ENCODE measurements around the gene ATG4D. TPM values are rescaled to one million over a fixed set of nuclear protein-coding genes. Genes with fewer than 3 reads are reported as not detected.

ATG4D gene
- polyA plus RNA-seq, 1 experiment: 13.0 TPM

- ChIA-PET POLR2A (no interaction called here), CTCF (interaction anchor here (0.6 to 1.4 kb wide), 2 partner anchors 12 to 47 kb away, joined by 3 to 5 read pairs; partner anchors contain the start of gene KRI1)
- Histone ChIP-seq H3K4me3 (ENCODE audit: low read depth, low read length) (no peak overlapping the region), H3K27me3 (ENCODE audit: control insufficient read depth, insufficient read depth, low read length) (peaks cover 22% of the 10 kb centered on the region), H3K36me3 (ENCODE audit: control insufficient read depth, insufficient read depth, low read length) (no peaks in the 10 kb centered on the region)
- no peak for TF ChIP-seq CTCF (IDR thresholded peaks at IDR 0.05; ENCODE audit: insufficient read depth, low read depth, low read length)
- no peak for DNase-seq (ENCODE audit: low read depth)
Measured at GRCh38 chr19:10518444-10519361, 25.0 kb upstream of the ATG4D start.

- H3K4me3 ChIP-seq (ENCODE audit: low read depth, low read length): no peak overlapping the region
- no peaks in the 10 kb centered on the region for H3K36me3 ChIP-seq (ENCODE audit: control insufficient read depth, insufficient read depth, low read length)
- no peak for TF ChIP-seq CTCF (IDR thresholded peaks at IDR 0.05; ENCODE audit: insufficient read depth, low read depth, low read length)
- CTCF ChIA-PET: no interaction called here
- peaks cover 21% of the 10 kb centered on the region for H3K27me3 ChIP-seq (ENCODE audit: control insufficient read depth, insufficient read depth, low read length)
- DNase-seq (ENCODE audit: low read depth): no peak
- POLR2A ChIA-PET: no interaction called here
Measured at GRCh38 chr19:10519421-10519820, 24.3 kb upstream of the ATG4D start.

GRCh38 chr19:10520652-10521318 is 22.9 kb upstream of the ATG4D start:
- no peak for DNase-seq (ENCODE audit: low read depth)
- Histone ChIP-seq H3K36me3 (ENCODE audit: control insufficient read depth, insufficient read depth, low read length) (no peaks in the 10 kb centered on the region), H3K4me3 (ENCODE audit: low read depth, low read length) (no peak overlapping the region), H3K27me3 (ENCODE audit: control insufficient read depth, insufficient read depth, low read length) (peaks cover 15% of the 10 kb centered on the region)
- ChIA-PET POLR2A (no interaction called here), CTCF (interaction anchor here (2.2 kb wide), 1 partner anchor 21 kb away, joined by 11 read pairs; no protein-coding TSS in a partner anchor)
- TF ChIP-seq CTCF (IDR thresholded peaks at IDR 0.05; ENCODE audit: insufficient read depth, low read depth, low read length): no peak

GRCh38 chr19:10521461-10522171 is 22.1 kb upstream of the ATG4D start:
- no peak for TF ChIP-seq CTCF (IDR thresholded peaks at IDR 0.05; ENCODE audit: insufficient read depth, low read depth, low read length)
- Histone ChIP-seq H3K27me3 (ENCODE audit: control insufficient read depth, insufficient read depth, low read length) (peaks cover 11% of the 10 kb centered on the region), H3K36me3 (ENCODE audit: control insufficient read depth, insufficient read depth, low read length) (no peaks in the 10 kb centered on the region), H3K4me3 (ENCODE audit: low read depth, low read length) (no peak overlapping the region)
- DNase-seq (ENCODE audit: low read depth): no peak
- ChIA-PET CTCF (interaction anchor here (0.9 to 2.2 kb wide), 2 partner anchors 21 to 42 kb away, joined by 3 to 11 read pairs; no protein-coding TSS in a partner anchor), POLR2A (no interaction called here)

Measured in BJ (cell line).